ENCODE data around the gene C10orf95. TPM values are rescaled to one million over a fixed set of nuclear protein-coding genes. Genes with fewer than 3 reads are reported as not detected.
"Not testable (repeated sequence)": the region's sequence is repeated elsewhere in the genome, so short reads cannot be mapped to it uniquely, and the experiment has no call there.

Gene C10orf95
- 3.1 TPM for total RNA-seq
- long read RNA-seq, partial matches to known transcripts, result 0 of 24 reads
- long read RNA-seq, other reads (novel, unspliced or antisense), result 20 of 24 reads

- ATAC-seq (peak; percentile 23), DNase-seq (peak; percentile 74)
- intact Hi-C loops (cut with DNase I), result no loop called here
- Histone ChIP-seq H3K27ac (peak within 1 kb of the TSS; percentile 89), H3K27me3 (no peaks in the 10 kb centered on the region), H3K4me3 (peak within 1 kb of the TSS; percentile 88), H3K9me3 (no peaks in the 10 kb centered on the region), H3K4me1 (peaks cover 39% of the 10 kb centered on the region), H3K36me3 (no peaks in the 10 kb centered on the region)
- no peak for TF ChIP-seq CTCF (IDR thresholded peaks at IDR 0.05)
Observed at GRCh38 chr10:102451105-102451969, at the start of gene C10orf95. C10orf95 (minus strand) TSS chr10:102451543; CDS start chr10:102451093, 450 bp downstream.

- peak; percentile 31 for DNase-seq
- intact Hi-C loops (cut with DNase I); H3K9me3 ChIP-seq; H3K27ac ChIP-seq; ATAC-seq; H3K27me3 ChIP-seq; H3K4me3 ChIP-seq; H3K36me3 ChIP-seq: not testable (repeated sequence)
- peaks cover 21% of the 10 kb centered on the region for H3K4me1 ChIP-seq
Observed at GRCh38 chr10:102500686-102501085, 49.3 kb upstream of the C10orf95 start.

GRCh38 chr10:102499356-102499755 lies 48.0 kb upstream of the C10orf95 start:
- Histone ChIP-seq H3K36me3 (no peaks in the 10 kb centered on the region), H3K27ac (no peak overlapping the region), H3K9me3 (no peaks in the 10 kb centered on the region), H3K4me1 (peaks cover 12% of the 10 kb centered on the region), H3K27me3 (no peaks in the 10 kb centered on the region), H3K4me3 (no peak overlapping the region)
- intact Hi-C loops (cut with DNase I), result no loop called here
- TF ChIP-seq CTCF (IDR thresholded peaks at IDR 0.05), result no peak
- DNase-seq (no peak), ATAC-seq (no peak)

- no peak overlapping the region for H3K27ac ChIP-seq
- no peak for TF ChIP-seq CTCF (IDR thresholded peaks at IDR 0.05)
- no peak overlapping the region for H3K4me3 ChIP-seq
- H3K9me3 ChIP-seq, result no peaks in the 10 kb centered on the region
- ATAC-seq (no peak), DNase-seq (no peak)
- peaks cover 19% of the 10 kb centered on the region for H3K4me1 ChIP-seq
- intact Hi-C loops (cut with DNase I), result no loop called here
- no peaks in the 10 kb centered on the region for H3K27me3 ChIP-seq
- no peaks in the 10 kb centered on the region for H3K36me3 ChIP-seq
Observed at GRCh38 chr10:102497545-102497944, 46.2 kb upstream of the C10orf95 start.

GRCh38 chr10:102493771-102494170 lies 42.4 kb upstream of the C10orf95 start:
- no peak for ATAC-seq
- intact Hi-C loops (cut with DNase I), result no loop called here
- no peak for DNase-seq
- no peaks in the 10 kb centered on the region for H3K9me3 ChIP-seq
- peaks cover 28% of the 10 kb centered on the region for H3K36me3 ChIP-seq
- H3K27me3 ChIP-seq, result no peaks in the 10 kb centered on the region
- peak overlapping the region; percentile 51 for H3K27ac ChIP-seq
- TF ChIP-seq CTCF (IDR thresholded peaks at IDR 0.05), result no peak
- no peak overlapping the region for H3K4me3 ChIP-seq
- peaks cover 24% of the 10 kb centered on the region for H3K4me1 ChIP-seq

GRCh38 chr10:102492983-102493382 lies 41.6 kb upstream of the C10orf95 start:
- H3K4me3 ChIP-seq, result no peak overlapping the region
- DNase-seq, result no peak
- peak; percentile 85 for ATAC-seq
- TF ChIP-seq CTCF (IDR thresholded peaks at IDR 0.05), result no peak
- H3K9me3 ChIP-seq, result no peaks in the 10 kb centered on the region
- H3K36me3 ChIP-seq, result peaks cover 36% of the 10 kb centered on the region
- peak overlapping the region; percentile 67 for H3K27ac ChIP-seq
- peaks cover 18% of the 10 kb centered on the region for H3K4me1 ChIP-seq
- no peaks in the 10 kb centered on the region for H3K27me3 ChIP-seq
- intact Hi-C loops (cut with DNase I), result no loop called here
